Measurements from ENCODE around the gene IGFBP2.

Gene IGFBP2

DNA sequence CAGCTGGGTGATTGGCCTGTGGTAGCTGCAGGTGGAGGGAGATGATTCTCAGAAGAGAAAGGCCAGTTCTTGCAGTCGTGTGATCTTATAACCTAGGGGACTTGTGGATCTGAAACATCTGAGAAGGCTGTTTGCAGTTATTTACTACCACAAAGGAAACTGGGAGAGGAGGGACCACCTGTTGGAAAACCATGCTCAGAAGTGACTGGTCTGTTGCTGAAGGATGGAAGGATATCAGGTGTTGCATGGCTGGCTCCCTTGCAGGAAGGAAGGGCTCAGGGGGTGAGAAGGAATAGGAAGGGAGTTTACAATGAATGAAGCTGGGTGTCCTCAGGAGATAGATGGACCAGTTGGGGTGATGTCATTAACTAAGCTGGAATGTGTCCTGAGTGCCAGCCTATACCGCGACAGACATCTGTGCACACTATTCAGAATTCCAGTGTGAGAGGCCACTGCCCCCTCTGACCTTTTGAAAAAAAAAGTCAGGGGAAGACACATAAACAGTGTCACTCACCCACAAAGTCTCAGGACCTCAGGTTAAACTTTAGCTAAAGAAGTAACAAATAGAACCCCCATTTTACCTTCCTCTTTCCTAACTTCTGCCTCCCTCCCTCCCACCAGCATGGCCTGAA, 17.5 kb downstream of the IGFBP2 start:
- Histone ChIP-seq H3K9me3 (ENCODE audit: control insufficient read depth, low read length) (no peaks in the 10 kb centered on the region), H3K4me3 (ENCODE audit: low read length) (no peak overlapping the region), H3K36me3 (ENCODE audit: control insufficient read depth, insufficient read depth, low read length) (no peaks in the 10 kb centered on the region), H3K4me1 (ENCODE audit: control insufficient read depth, insufficient read depth, low read length) (peaks cover 62% of the 10 kb centered on the region), H3K27me3 (ENCODE audit: control insufficient read depth, insufficient read depth, low read length) (no peaks in the 10 kb centered on the region), H3K9ac (ENCODE audit: low read length) (peak overlapping the region; percentile 45)

DNA sequence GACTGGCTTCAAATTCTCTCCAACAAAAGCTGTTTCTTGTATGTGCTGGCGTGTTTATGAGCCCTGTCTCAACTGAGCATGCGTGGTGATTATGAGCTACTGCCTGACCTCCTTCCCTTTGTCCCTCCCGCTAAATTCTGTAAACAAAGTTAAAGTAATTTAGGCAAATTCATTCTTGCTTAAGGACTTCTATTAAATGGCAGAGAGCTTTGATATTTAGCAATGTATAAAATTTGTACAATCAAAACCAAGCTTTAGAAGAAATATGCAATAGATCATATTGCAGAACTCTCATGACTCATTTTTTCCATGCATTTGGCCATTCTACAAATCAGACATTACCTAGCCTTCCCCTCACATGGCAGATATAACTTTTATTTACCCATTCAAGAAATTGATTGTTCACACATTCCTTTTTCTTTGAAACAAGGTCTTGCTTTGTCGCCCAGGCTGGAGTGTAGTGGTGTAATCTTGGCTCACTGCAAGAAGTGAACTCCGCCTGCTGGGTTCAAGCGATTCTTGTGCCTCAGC, 18.2 kb downstream of the IGFBP2 start:
- peak overlapping the region; percentile 45 for H3K9ac ChIP-seq (ENCODE audit: low read length)
- H3K4me1 ChIP-seq (ENCODE audit: control insufficient read depth, insufficient read depth, low read length), result peaks cover 55% of the 10 kb centered on the region
- no peaks in the 10 kb centered on the region for H3K9me3 ChIP-seq (ENCODE audit: control insufficient read depth, low read length)
- no peaks in the 10 kb centered on the region for H3K27me3 ChIP-seq (ENCODE audit: control insufficient read depth, insufficient read depth, low read length)
- no peaks in the 10 kb centered on the region for H3K36me3 ChIP-seq (ENCODE audit: control insufficient read depth, insufficient read depth, low read length)
- no peak overlapping the region for H3K4me3 ChIP-seq (ENCODE audit: low read length)

DNA sequence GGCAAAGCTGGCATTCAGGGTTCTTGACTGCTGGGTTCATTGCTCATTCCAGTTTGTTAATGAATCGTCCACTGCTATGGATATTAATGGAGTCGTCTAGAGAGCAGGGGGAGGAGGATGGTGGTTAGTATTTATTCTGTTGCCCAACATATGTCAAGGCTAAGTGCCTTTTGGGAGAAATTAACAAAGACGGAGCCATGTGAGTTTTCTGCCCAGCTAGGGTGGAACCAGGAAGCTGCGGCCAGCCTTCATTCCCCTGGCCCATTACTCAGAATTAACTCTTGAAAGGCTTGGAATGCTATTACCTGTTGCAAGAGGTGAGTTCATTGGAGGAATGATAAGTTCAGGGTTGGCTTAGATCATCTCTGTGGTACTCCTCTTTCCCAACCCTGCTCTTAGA, 19.3 kb downstream of the IGFBP2 start:
- Histone ChIP-seq H3K36me3 (ENCODE audit: control insufficient read depth, insufficient read depth, low read length) (no peaks in the 10 kb centered on the region), H3K27me3 (ENCODE audit: control insufficient read depth, insufficient read depth, low read length) (no peaks in the 10 kb centered on the region), H3K4me3 (ENCODE audit: low read length) (no peak overlapping the region), H3K4me1 (ENCODE audit: control insufficient read depth, insufficient read depth, low read length) (peaks cover 54% of the 10 kb centered on the region), H3K9me3 (ENCODE audit: control insufficient read depth, low read length) (no peaks in the 10 kb centered on the region), H3K9ac (ENCODE audit: low read length) (no peak overlapping the region)

DNA sequence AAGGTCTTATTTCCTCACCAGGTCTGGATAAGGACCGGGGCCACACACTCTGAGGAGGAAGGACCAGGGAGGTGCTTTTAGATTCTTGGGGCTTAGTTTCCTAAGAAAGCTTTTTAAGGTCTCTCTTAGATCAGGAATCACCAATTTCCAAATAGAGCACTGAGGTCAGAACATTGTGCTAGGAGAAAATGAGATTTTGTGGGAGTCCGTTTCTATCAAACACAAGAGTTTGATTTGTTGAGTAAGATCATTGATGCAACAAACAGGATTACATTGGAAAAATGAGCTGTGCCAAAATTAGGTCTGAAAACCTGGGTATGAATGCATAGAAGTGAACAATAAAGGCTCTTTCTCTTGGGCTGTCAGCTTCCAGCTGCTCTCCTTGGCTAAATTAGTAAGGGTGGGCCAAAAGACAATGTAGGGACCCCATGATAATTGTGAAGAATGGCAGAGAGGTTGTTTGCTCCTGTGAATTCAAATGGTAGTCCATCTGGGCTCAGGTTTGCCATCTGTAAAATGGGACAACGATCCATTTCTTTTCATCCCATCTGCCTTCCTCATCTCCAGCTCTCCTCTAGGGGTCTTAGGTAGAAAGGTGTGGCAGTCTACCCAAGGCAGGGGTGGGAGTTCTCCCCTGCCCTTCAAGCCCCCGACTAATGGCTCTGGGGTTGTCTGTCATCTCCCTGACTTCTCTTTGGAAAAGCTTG, 20.0 kb downstream of the IGFBP2 start:
- Histone ChIP-seq H3K36me3 (ENCODE audit: control insufficient read depth, insufficient read depth, low read length) (no peaks in the 10 kb centered on the region), H3K9ac (ENCODE audit: low read length) (no peak overlapping the region), H3K4me1 (ENCODE audit: control insufficient read depth, insufficient read depth, low read length) (peaks cover 53% of the 10 kb centered on the region), H3K9me3 (ENCODE audit: control insufficient read depth, low read length) (no peaks in the 10 kb centered on the region), H3K27me3 (ENCODE audit: control insufficient read depth, insufficient read depth, low read length) (no peaks in the 10 kb centered on the region), H3K4me3 (ENCODE audit: low read length) (no peak overlapping the region)

DNA sequence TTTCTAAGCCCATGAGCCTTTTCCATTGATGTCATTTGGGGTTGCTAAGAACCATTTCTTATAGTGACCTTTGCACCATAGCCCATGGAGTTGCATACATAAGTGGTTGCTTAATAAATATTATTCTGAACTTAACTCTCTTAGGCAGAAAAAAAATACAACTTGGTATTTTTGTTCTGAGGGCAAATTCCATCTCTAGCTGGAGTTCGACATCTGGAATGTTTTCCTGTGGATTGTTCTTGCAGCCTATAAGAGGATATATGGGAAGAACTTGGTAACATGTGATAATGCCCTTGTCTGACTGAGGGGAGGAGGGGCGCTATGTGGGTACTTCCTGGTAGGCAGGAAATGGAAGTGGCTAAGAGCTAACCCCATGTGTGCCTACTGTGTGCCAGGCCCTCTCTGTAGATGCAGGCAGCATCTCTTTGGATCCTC, 20.7 kb downstream of the IGFBP2 start:
- Histone ChIP-seq H3K4me3 (ENCODE audit: low read length) (no peak overlapping the region), H3K4me1 (ENCODE audit: control insufficient read depth, insufficient read depth, low read length) (peaks cover 55% of the 10 kb centered on the region), H3K9ac (ENCODE audit: low read length) (no peak overlapping the region), H3K36me3 (ENCODE audit: control insufficient read depth, insufficient read depth, low read length) (no peaks in the 10 kb centered on the region), H3K27me3 (ENCODE audit: control insufficient read depth, insufficient read depth, low read length) (no peaks in the 10 kb centered on the region), H3K9me3 (ENCODE audit: control insufficient read depth, low read length) (no peaks in the 10 kb centered on the region)

DNA sequence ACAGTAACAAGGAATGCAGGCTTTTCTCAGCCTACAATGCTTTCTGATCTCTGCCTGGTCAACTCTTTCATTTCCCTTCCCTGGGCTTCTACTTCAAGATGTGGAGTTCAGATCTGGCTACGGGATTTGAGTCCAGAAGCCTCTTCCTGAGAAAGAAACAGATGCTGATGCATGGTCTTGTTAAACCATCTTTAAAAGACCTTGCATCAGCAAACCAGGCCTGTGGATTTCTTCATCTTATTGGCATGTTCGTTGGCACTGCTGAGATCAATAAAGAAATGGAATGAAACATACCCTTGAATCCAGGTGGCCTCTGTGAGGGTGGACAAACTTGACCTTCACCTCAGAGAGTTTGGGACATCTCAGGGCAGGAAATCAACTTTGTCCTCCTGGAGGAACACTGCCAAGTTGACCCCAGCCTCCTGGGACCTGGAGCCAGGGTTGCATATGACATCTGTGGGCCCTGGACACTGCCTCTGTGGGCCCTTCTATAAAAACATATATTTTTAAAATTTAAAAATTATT, 21.4 kb downstream of the IGFBP2 start:
- Histone ChIP-seq H3K9ac (ENCODE audit: low read length) (no peak overlapping the region), H3K27me3 (ENCODE audit: control insufficient read depth, insufficient read depth, low read length) (no peaks in the 10 kb centered on the region), H3K4me1 (ENCODE audit: control insufficient read depth, insufficient read depth, low read length) (peaks cover 57% of the 10 kb centered on the region), H3K4me3 (ENCODE audit: low read length) (no peak overlapping the region), H3K9me3 (ENCODE audit: control insufficient read depth, low read length) (no peaks in the 10 kb centered on the region), H3K36me3 (ENCODE audit: control insufficient read depth, insufficient read depth, low read length) (no peaks in the 10 kb centered on the region)

DNA sequence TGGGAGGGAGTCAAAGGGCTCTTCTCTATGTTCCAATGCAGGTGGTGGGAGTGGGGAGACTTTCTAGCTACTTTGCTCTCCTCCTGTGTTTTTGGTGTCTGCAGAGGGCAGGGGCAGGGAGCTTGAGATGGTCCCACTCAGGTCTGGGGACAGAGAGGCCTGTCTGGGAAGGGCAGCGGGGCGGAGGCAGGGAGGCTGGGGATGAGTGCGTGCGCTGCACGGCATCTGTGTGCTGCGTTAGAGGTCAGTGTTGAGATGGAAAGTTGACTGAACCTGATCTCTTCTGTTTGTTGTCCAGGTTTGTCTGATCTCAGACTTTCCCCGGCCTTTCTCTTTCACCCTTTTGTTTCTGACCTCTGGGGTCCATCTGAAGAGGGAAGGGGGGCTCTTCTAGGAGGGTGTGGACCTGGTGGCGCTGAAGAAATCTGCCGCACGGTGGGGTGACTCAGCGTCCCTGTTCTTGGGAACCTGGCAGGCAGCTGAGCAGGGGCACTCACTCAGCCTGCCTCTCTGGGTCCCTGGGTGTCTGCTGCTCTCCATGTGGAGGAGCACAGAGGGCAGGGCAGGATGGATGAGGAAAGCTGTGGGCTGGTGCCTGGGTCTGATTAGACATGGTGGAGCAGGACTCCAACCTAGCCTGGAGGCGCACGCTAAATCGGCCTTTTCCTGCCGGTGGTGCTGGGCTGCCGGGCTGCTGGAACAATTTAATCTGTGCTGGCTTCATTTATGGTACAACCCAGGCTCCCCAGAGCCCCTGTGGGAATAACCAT, 24.1 kb downstream of the IGFBP2 start:
- Histone ChIP-seq H3K9me3 (ENCODE audit: control insufficient read depth, low read length) (no peaks in the 10 kb centered on the region), H3K36me3 (ENCODE audit: control insufficient read depth, insufficient read depth, low read length) (no peaks in the 10 kb centered on the region), H3K4me1 (ENCODE audit: control insufficient read depth, insufficient read depth, low read length) (peaks cover 46% of the 10 kb centered on the region), H3K4me3 (ENCODE audit: low read length) (no peak overlapping the region), H3K27me3 (ENCODE audit: control insufficient read depth, insufficient read depth, low read length) (no peaks in the 10 kb centered on the region), H3K9ac (ENCODE audit: low read length) (no peak overlapping the region)

DNA sequence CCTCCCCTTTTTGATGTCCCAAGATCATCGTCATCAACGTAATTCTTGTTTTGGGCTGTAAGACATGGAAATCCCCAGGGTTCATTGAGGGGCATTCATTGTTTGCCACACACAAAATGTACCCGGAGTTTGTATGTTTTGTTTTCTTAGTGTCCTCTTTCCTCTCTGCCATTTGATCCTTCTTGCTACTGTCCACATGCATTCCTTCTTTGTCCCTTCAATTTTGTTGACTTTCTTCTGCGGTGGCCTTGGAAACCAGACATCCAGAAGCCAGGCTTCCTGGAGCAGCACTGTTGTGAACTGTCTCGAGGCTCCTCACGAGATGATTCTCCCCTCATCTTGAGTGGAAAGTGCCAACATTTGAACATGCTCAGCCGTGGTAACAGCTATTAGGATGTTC, 24.8 kb downstream of the IGFBP2 start:
- Histone ChIP-seq H3K4me3 (ENCODE audit: low read length) (no peak overlapping the region), H3K36me3 (ENCODE audit: control insufficient read depth, insufficient read depth, low read length) (no peaks in the 10 kb centered on the region), H3K9me3 (ENCODE audit: control insufficient read depth, low read length) (no peaks in the 10 kb centered on the region), H3K9ac (ENCODE audit: low read length) (no peak overlapping the region), H3K27me3 (ENCODE audit: control insufficient read depth, insufficient read depth, low read length) (no peaks in the 10 kb centered on the region), H3K4me1 (ENCODE audit: control insufficient read depth, insufficient read depth, low read length) (peaks cover 39% of the 10 kb centered on the region)

DNA sequence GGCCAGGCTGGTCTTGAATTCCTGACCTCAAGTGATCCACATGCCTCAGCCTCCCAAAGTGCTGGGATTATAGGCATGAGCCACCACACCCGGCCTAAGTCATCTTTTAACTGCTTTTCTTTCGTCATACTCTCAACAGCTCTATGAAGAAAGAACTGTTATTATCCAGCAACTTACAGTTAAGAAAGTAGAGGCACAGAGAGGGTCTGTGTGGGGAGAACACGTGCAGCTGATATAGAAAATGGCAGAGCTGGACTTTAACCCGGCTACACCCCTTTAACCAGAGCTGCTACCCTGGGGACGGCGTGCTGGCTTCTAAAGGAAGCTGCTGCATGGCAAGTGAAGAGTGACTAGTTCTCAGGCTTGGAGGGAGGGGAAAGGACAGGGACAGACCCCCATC, 25.5 kb downstream of the IGFBP2 start:
- Histone ChIP-seq H3K4me1 (ENCODE audit: control insufficient read depth, insufficient read depth, low read length) (peaks cover 36% of the 10 kb centered on the region), H3K36me3 (ENCODE audit: control insufficient read depth, insufficient read depth, low read length) (no peaks in the 10 kb centered on the region), H3K27me3 (ENCODE audit: control insufficient read depth, insufficient read depth, low read length) (no peaks in the 10 kb centered on the region), H3K9ac (ENCODE audit: low read length) (no peak overlapping the region), H3K4me3 (ENCODE audit: low read length) (no peak overlapping the region), H3K9me3 (ENCODE audit: control insufficient read depth, low read length) (no peaks in the 10 kb centered on the region)

DNA sequence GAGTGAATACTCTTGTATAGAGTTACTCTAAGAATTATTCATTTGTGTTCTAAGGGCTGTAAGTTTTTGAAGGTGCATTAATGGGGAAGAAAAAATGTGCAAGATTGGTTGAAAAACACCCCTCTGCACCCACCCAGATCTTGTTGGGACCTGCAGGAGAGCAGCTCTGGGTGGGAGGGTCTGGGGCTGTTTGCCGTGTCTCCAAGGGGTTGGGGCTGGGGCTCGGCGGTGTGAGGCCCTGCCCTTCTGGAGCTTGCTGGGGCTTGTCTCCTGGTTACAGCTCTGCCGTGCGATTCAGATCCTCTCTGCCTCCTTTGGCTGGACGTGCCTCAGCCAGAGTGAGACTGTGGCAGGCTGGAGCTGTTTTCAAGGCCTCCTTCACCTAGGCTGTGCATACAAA, 26.1 kb downstream of the IGFBP2 start:
- H3K36me3 ChIP-seq (ENCODE audit: control insufficient read depth, insufficient read depth, low read length), result no peaks in the 10 kb centered on the region
- peaks cover 36% of the 10 kb centered on the region for H3K4me1 ChIP-seq (ENCODE audit: control insufficient read depth, insufficient read depth, low read length)
- H3K9ac ChIP-seq (ENCODE audit: low read length), result no peak overlapping the region
- no peak overlapping the region for H3K4me3 ChIP-seq (ENCODE audit: low read length)
- no peaks in the 10 kb centered on the region for H3K9me3 ChIP-seq (ENCODE audit: control insufficient read depth, low read length)
- H3K27me3 ChIP-seq (ENCODE audit: control insufficient read depth, insufficient read depth, low read length), result no peaks in the 10 kb centered on the region

DNA sequence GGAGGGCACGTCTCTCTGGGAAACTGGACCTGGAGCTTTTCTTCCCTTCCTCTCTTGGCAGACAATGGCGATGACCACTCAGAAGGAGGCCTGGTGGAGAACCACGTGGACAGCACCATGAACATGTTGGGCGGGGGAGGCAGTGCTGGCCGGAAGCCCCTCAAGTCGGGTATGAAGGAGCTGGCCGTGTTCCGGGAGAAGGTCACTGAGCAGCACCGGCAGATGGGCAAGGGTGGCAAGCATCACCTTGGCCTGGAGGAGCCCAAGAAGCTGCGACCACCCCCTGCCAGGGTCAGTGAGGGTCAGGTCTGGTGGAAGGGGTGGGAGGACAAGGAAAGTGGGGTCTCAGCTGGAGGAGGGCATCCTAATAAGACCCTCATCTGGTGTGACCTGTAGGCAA, 27.3 kb downstream of the IGFBP2 start:
- peaks cover 44% of the 10 kb centered on the region for H3K4me1 ChIP-seq (ENCODE audit: control insufficient read depth, insufficient read depth, low read length)
- H3K9me3 ChIP-seq (ENCODE audit: control insufficient read depth, low read length), result no peaks in the 10 kb centered on the region
- H3K4me3 ChIP-seq (ENCODE audit: low read length), result no peak overlapping the region
- H3K27me3 ChIP-seq (ENCODE audit: control insufficient read depth, insufficient read depth, low read length), result no peaks in the 10 kb centered on the region
- H3K9ac ChIP-seq (ENCODE audit: low read length), result no peak overlapping the region
- H3K36me3 ChIP-seq (ENCODE audit: control insufficient read depth, insufficient read depth, low read length), result no peaks in the 10 kb centered on the region

DNA sequence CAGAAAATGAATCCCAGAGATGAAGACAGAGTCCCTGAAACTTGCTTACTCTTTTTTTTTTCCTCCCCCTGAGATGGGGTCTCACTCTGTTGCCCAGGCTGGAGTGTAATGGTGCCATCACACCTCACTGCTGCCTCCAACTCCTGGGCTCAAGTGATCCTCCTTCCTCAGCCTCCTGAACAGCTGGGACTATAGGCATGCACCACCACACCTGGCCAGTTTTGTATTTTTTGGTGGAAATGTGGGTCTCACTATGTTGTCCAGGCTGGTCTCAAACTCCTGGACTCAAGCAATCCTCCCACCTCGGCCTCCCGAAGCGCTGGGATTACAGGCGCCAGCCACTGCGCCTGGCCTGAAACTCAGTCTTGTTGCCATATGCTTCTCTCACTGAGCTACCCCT, 27.8 kb downstream of the IGFBP2 start:
- Histone ChIP-seq H3K36me3 (ENCODE audit: control insufficient read depth, insufficient read depth, low read length) (no peaks in the 10 kb centered on the region), H3K9me3 (ENCODE audit: control insufficient read depth, low read length) (no peaks in the 10 kb centered on the region), H3K9ac (ENCODE audit: low read length) (no peak overlapping the region), H3K27me3 (ENCODE audit: control insufficient read depth, insufficient read depth, low read length) (no peaks in the 10 kb centered on the region), H3K4me1 (ENCODE audit: control insufficient read depth, insufficient read depth, low read length) (peaks cover 49% of the 10 kb centered on the region), H3K4me3 (ENCODE audit: low read length) (no peak overlapping the region)

All from mucosa of stomach (tissue), 1 donor.